ENCODE data around the gene REPS1.

GRCh38 chr6:138865480-138866109 lies 122.5 kb downstream of the REPS1 start:
- no peak for TF ChIP-seq CTCF (IDR thresholded peaks at IDR 0.05)
- TF ChIP-seq POLR2A (IDR thresholded peaks at IDR 0.05) = no peak
